DND-41 (cell line): ENCODE data around the gene RHOJ.

Source experiments
- CTCF ChIP-seq: IDR thresholded peaks from 2 replicates; pipeline ENCODE4 v1.5.1; 2012; ENCODE audit warnings: borderline replicate concordance, low read length, moderate library complexity, mild to moderate bottlenecking; ENCODE audit not compliant: poor library complexity, severe bottlenecking; ENCODE audit errors: extremely low read depth
- EZH2 ChIP-seq: IDR thresholded peaks from 3 replicates; pipeline ENCODE4 v1.6.1; 2012; ENCODE audit warnings: borderline replicate concordance, low read depth, mild to moderate bottlenecking, moderate library complexity, low read length, inconsistent platforms; ENCODE audit not compliant: severe bottlenecking

DNA sequence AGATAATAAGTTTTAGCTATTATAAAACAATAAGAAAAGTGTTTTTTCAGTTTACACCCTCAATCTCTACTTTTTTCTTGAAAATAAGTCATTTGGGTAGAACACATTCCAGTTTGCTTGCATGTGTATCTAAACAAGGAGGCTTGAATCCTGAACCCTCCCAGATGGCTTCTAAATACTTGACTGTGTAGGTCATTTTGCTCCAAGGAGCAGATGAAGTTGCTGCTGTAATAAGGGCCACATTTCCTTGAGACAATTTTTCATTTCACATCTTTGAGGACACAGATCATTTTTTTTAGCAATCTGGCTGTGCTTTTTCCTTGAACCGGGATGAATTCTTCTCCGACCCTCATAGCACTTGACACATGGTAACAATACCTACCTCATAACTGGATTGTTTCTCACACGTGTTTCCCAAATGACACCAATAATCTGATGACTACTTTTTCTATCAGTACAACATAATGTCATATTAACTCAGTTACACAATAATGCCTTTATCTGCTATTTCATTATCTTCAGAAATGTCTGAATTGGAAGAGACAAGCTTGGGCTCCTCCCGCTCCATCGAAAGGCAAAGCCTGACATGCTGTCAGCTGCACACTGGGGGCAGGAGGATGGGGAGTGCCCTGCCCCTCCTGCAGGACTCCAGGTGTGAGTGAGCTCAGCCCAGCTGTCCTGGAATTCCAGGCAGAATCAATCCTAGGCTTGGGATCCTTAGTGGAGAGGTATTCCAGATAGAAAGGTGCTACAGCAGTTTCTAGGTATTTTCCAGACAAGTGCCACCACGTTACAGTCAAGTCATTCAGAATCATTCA is 83.6 kb downstream of the RHOJ start:
- TF ChIP-seq EZH2 (peak; percentile 46), CTCF (no peak)
